HepG2 (cell line): ENCODE results near the gene GPD1. TPM values are rescaled to one million over a fixed set of nuclear protein-coding genes. Genes with fewer than 3 reads are reported as not detected.

Experiments
- DNMT1 ChIP-seq: sonication (generic); formaldehyde crosslinking; IDR thresholded peaks from 2 replicates; pipeline ENCODE4 v1.5.1; 2020; ENCODE audit warnings: mild to moderate bottlenecking, missing genetic modification reagents
- SALL1 ChIP-seq: sonication (generic); formaldehyde crosslinking; IDR thresholded peaks from 2 replicates; pipeline ENCODE4 v1.8.0; 2022; ENCODE audit warnings: mild to moderate bottlenecking, missing genetic modification reagents
- ZNF274 ChIP-seq: sonication (generic); formaldehyde crosslinking; IDR thresholded peaks from 2 replicates; pipeline ENCODE4 v1.5.1; 2020; ENCODE audit warnings: mild to moderate bottlenecking, missing genetic modification reagents
- ZNF850 ChIP-seq: sonication (generic); formaldehyde crosslinking; conservative IDR thresholded peaks from 2 replicates; pipeline ENCODE4 v1.9.0; 2021; ENCODE audit warnings: mild to moderate bottlenecking, missing genetic modification reagents
- polyA plus RNA-seq, 8 experiments: library from polyadenylated mRNA; depleted of rRNA in 3 of 8; stranded (reverse) in 7 of 8; unstranded in 1 of 8; fragments of >200 nt; fragmentation: Illumina TruSeq in 4 of 8; extraction: Trizol in 4 of 8; gene quantifications; 2 replicates each; pipeline versions ENCODE4 v1.2.1 to v1.2.3, GENCODE V29; 2011 to 2016; ENCODE audit warnings: low read depth in 4 of 8, missing spikeins in 1 of 8, mixed read lengths in 1 of 8; ENCODE audit not compliant: insufficient read depth in 1 of 8
- total RNA-seq, 5 experiments: library from RNA; depleted of rRNA; stranded (reverse); fragments of >200 nt; fragmentation: Illumina TruSeq; extraction: Trizol; gene quantifications; 2 replicates each; pipeline ENCODE4 v1.2.3, GENCODE V29; 2016; ENCODE audit warnings: low read depth in 1 of 5
- TF ChIP-seq, protein P1 (sequence below): sonication (generic); formaldehyde crosslinking; IDR thresholded peaks from 2 replicates; pipeline ENCODE4 v1.9.0; 2022; ENCODE audit warnings: low read depth, missing genetic modification reagents
- TF ChIP-seq, protein P2 (sequence below): sonication (generic); formaldehyde crosslinking; IDR thresholded peaks from 2 replicates; pipeline ENCODE4 v1.5.1; 2020; ENCODE audit warnings: mild to moderate bottlenecking, missing genetic modification reagents, moderate library complexity
- TF ChIP-seq, protein P3 (sequence below): sonication (generic); formaldehyde crosslinking; IDR thresholded peaks from 2 replicates; pipeline ENCODE4 v1.4.0; 2020; ENCODE audit warnings: mild to moderate bottlenecking, missing genetic modification reagents
- TF ChIP-seq, protein P4 (sequence below): sonication (generic); formaldehyde crosslinking; IDR thresholded peaks from 2 replicates; pipeline ENCODE4 v1.4.0; 2020; ENCODE audit warnings: missing genetic modification reagents, low read depth, mild to moderate bottlenecking, borderline replicate concordance

Gene GPD1
- total and polyA plus RNA-seq, 2 of the 13 experiments (the other 11 are each of a cell fraction or from before 2014, with no cell fraction given) = 3.7 to 30.6 TPM

DNA sequence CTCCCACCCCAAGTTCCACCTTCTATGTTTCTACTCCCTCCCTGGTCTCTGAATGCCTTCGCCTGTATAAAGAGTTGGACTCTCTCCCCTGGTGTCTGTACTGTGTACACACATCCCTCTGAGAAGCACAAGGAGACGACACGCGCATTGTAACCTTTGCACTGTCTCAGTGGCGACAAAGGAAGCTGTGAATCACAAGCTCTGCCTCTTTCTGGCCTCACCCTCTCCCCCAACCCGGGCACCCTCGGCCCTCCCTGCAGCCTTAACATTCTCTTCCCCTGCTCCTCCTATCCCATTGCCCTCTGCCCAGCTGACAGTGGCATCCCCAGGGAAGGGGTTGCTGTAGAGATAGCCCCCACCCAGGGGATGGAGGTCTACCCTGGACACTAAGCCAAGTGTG, 21.2 kb upstream of the GPD1 start (continued):
- TF ChIP-seq, protein P1, sequence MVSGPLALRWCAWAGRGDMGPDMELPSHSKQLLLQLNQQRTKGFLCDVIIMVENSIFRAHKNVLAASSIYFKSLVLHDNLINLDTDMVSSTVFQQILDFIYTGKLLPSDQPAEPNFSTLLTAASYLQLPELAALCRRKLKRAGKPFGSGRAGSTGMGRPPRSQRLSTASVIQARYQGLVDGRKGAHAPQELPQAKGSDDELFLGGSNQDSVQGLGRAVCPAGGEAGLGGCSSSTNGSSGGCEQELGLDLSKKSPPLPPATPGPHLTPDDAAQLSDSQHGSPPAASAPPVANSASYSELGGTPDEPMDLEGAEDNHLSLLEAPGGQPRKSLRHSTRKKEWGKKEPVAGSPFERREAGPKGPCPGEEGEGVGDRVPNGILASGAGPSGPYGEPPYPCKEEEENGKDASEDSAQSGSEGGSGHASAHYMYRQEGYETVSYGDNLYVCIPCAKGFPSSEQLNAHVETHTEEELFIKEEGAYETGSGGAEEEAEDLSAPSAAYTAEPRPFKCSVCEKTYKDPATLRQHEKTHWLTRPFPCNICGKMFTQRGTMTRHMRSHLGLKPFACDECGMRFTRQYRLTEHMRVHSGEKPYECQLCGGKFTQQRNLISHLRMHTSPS (CRISPR knock-in tag) = no peak
- TF ChIP-seq ZNF274 (CRISPR knock-in tag) = no peak
- peak; percentile 74 for TF ChIP-seq SALL1 (CRISPR knock-in tag)
- TF ChIP-seq, protein P2, sequence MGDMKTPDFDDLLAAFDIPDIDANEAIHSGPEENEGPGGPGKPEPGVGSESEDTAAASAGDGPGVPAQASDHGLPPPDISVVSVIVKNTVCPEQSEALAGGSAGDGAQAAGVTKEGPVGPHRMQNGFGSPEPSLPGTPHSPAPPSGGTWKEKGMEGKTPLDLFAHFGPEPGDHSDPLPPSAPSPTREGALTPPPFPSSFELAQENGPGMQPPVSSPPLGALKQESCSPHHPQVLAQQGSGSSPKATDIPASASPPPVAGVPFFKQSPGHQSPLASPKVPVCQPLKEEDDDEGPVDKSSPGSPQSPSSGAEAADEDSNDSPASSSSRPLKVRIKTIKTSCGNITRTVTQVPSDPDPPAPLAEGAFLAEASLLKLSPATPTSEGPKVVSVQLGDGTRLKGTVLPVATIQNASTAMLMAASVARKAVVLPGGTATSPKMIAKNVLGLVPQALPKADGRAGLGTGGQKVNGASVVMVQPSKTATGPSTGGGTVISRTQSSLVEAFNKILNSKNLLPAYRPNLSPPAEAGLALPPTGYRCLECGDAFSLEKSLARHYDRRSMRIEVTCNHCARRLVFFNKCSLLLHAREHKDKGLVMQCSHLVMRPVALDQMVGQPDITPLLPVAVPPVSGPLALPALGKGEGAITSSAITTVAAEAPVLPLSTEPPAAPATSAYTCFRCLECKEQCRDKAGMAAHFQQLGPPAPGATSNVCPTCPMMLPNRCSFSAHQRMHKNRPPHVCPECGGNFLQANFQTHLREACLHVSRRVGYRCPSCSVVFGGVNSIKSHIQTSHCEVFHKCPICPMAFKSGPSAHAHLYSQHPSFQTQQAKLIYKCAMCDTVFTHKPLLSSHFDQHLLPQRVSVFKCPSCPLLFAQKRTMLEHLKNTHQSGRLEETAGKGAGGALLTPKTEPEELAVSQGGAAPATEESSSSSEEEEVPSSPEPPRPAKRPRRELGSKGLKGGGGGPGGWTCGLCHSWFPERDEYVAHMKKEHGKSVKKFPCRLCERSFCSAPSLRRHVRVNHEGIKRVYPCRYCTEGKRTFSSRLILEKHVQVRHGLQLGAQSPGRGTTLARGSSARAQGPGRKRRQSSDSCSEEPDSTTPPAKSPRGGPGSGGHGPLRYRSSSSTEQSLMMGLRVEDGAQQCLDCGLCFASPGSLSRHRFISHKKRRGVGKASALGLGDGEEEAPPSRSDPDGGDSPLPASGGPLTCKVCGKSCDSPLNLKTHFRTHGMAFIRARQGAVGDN = peak; percentile 73
- no peak for TF ChIP-seq DNMT1 (CRISPR knock-in tag)
- no peak for TF ChIP-seq ZNF850
- TF ChIP-seq, protein P3, sequence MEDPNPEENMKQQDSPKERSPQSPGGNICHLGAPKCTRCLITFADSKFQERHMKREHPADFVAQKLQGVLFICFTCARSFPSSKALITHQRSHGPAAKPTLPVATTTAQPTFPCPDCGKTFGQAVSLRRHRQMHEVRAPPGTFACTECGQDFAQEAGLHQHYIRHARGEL = no peak
- TF ChIP-seq, protein P4, sequence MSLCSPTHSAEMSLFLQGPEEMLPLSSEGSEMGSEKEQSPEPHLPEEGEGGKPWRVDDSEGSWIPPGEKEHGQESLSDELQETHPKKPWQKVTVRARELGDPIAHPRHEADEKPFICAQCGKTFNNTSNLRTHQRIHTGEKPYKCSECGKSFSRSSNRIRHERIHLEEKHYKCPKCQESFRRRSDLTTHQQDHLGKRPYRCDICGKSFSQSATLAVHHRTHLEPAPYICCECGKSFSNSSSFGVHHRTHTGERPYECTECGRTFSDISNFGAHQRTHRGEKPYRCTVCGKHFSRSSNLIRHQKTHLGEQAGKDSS (CRISPR knock-in tag) = no peak; the same call in 1 of the 2 replicates
